ENCODE measurements around the gene SESN3.
"Not testable (repeated sequence)": the region's sequence is repeated elsewhere in the genome, so short reads cannot be mapped to it uniquely, and the experiment has no call there.

The SESN3 gene

GRCh38 chr11:95150956-95151684, 79.9 kb downstream of the SESN3 start:
- peak; percentile 79 to 92 (median 87) for DNase-seq

GRCh38 chr11:95149651-95150364, 81.2 kb downstream of the SESN3 start:
- no peak for DNase-seq

- DNase-seq = no peak
Observed at GRCh38 chr11:95148938-95149337, 82.1 kb downstream of the SESN3 start.

- no peak for DNase-seq
Observed at GRCh38 chr11:95148406-95148805, 82.6 kb downstream of the SESN3 start.

- DNase-seq = no peak
Observed at GRCh38 chr11:95147364-95147905, 83.6 kb downstream of the SESN3 start.

- no peak for DNase-seq
Observed at GRCh38 chr11:95145430-95146060, 85.5 kb downstream of the SESN3 start.

GRCh38 chr11:95144313-95145235, 86.4 kb downstream of the SESN3 start:
- DNase-seq = no peak

GRCh38 chr11:95143106-95143681, 87.8 kb downstream of the SESN3 start:
- DNase-seq = no peak

GRCh38 chr11:95142431-95142830, 88.6 kb downstream of the SESN3 start:
- no peak for DNase-seq

GRCh38 chr11:95140397-95141033, 90.5 kb downstream of the SESN3 start:
- no peak for DNase-seq

- DNase-seq = peak in 1 of 6 experiments; percentile 2
Observed at GRCh38 chr11:95138448-95138847, 92.6 kb downstream of the SESN3 start.

- no peak for DNase-seq
Observed at GRCh38 chr11:95137299-95137698, 93.7 kb downstream of the SESN3 start.

- DNase-seq = not testable (repeated sequence)
Observed at GRCh38 chr11:95136747-95137146, 94.3 kb downstream of the SESN3 start.

GRCh38 chr11:95135880-95136279, 95.1 kb downstream of the SESN3 start:
- DNase-seq = no peak

- DNase-seq = no peak
Observed at GRCh38 chr11:95135155-95135554, 95.8 kb downstream of the SESN3 start.

- no peak for DNase-seq
Observed at GRCh38 chr11:95134491-95134890, 96.5 kb downstream of the SESN3 start.

- DNase-seq = no peak
Observed at GRCh38 chr11:95132956-95133355, 98.0 kb downstream of the SESN3 start.

GRCh38 chr11:95128602-95129001, 102.4 kb downstream of the SESN3 start:
- no peak for DNase-seq

- no peak for DNase-seq
Observed at GRCh38 chr11:95123556-95123955, 107.4 kb downstream of the SESN3 start.

GRCh38 chr11:95121698-95122097, 109.3 kb downstream of the SESN3 start:
- no peak for DNase-seq

- no peak for DNase-seq
Observed at GRCh38 chr11:95119361-95120060, 111.5 kb downstream of the SESN3 start.
